ENCODE measurements around the gene MED31.

- TF ChIP-seq CTCF (IDR thresholded peaks at IDR 0.05 in 8 of 11, conservative IDR thresholded peaks at IDR 0.05 in 3 of 11) (no peak), POLR2AphosphoS5 (IDR thresholded peaks at IDR 0.05) (no peak)
Observed at GRCh38 chr17:6688944-6689343, 37.5 kb upstream of the MED31 start.
